ENCODE data around the gene IL17REL.

The IL17REL gene

DNA sequence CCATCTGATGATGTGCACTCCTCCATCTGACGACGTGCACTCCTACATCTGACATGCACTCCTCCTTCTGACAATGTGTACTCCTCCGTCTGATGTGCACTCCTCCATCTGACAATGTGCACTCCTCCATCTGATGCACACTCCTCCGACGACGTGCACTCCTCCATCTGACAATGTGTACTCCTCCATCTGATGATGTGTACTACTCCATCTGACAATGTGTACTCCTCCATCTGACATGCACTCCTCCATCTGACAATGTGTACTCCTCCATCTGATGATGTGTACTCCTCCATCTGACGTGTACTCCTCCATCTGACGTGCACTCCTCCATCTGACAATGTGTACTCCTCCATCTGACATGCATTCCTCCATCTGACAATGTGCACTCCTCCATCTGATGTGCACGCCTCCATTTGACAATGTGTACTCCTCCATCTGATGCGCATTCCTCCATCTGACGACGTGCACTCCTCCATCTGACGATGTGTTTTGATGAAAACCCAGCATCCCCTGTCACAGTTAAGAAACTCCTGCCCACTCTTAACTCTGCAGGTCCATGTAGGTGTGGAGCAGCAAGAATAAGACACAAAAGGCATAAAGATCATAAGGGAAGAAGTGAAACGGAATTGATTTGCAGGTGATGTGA, 9.7 kb upstream of the IL17REL start:
- no peak for DNase-seq (ENCODE audit: low spot score)

DNA sequence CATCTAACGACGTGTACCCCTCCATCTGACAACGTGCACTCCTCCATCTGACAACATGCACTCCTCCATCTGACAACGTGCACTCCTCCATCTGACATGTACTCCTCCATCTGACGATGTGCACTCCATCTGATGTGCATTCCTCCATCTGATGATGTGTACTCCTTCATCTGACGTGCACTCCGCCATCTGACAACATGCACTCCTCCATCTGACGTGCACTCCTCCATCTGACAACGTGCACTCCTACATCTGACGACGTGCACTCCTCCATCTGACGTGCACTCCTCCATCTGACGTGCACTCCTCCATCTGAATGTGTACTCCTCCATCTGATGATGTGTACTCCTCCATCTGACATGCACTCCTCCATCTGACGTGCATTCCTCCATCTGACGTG, 8.0 kb upstream of the IL17REL start:
- DNase-seq (ENCODE audit: low spot score) = no peak

DNA sequence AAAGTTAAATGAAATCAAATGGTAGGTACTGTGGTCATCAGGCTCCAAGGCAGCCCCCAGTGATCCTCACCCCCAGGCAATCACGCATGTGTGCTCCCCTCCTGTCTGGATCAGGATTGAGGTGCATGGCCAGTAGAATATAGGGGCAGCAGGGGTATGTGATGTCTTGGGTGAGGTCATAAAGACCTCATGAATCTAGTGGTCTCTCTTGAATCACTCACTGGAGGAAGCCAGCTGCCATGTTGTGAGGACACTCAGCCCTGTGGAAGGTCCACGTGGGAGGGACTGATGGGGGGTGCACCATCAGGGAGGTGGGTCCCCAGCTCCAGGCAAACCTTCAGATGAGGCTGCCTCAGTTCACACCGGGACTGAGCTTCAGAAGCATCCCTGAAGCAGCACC, 6.8 kb upstream of the IL17REL start:
- no peak for DNase-seq (ENCODE audit: low spot score)

DNA sequence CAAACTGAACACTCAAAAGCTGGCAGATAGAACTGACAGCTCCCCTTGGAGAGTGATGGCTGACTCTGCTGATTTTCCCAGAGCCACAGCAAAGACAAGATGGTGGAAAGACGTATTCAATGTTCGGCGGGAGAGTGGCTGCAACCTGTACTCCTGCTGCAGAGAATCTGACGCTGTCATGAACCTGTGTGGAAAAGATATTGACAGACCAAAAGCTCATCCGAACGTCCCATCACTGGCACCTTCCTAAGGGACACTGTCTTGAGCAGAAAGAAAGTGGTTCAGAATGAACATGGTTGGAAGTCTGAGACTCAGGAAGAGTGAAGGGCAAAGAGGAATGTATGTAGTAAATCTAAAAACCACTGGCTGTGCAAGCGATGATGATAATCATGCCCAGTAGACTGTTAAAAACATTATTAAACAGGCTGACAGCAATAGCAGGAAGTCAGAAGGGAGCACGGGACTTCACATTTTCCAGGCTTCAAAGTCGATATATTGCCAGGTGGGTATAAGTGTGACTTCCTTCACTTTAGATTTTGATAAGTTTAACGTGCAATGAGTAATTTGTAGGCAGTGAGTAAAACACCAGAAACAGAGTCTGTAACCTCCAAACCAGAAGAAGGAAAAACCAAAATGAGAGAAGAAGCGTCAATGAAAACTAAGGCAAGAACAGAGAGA, 6.2 kb upstream of the IL17REL start:
- peak; percentile 79 for DNase-seq (ENCODE audit: low spot score)

DNA sequence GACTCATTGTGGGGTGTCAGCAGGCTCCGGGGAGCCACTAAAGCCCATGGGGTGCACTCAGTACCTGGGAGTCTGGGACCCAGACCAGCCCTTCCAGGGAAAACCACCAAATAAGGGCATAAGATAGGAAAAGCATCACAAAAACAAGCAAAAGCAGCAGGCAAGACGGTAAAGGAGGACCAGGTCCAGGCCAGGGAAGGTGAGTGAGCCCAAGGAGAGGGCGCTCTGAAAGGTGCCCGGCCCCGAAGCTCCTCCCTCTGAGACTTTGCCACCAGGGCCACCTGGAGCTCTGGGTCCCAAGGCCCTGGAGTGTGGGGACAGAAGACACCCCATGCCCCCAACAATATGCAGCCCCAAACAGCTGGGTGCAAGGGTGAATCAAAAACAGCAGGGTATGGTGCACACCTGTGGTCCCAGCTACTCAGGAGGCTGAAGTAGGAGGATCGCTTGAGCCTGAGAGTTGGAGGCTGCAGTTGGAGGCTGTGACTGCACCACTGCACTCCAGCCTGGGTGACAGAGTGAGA, 5.2 kb upstream of the IL17REL start:
- DNase-seq (ENCODE audit: low spot score) = no peak

DNA sequence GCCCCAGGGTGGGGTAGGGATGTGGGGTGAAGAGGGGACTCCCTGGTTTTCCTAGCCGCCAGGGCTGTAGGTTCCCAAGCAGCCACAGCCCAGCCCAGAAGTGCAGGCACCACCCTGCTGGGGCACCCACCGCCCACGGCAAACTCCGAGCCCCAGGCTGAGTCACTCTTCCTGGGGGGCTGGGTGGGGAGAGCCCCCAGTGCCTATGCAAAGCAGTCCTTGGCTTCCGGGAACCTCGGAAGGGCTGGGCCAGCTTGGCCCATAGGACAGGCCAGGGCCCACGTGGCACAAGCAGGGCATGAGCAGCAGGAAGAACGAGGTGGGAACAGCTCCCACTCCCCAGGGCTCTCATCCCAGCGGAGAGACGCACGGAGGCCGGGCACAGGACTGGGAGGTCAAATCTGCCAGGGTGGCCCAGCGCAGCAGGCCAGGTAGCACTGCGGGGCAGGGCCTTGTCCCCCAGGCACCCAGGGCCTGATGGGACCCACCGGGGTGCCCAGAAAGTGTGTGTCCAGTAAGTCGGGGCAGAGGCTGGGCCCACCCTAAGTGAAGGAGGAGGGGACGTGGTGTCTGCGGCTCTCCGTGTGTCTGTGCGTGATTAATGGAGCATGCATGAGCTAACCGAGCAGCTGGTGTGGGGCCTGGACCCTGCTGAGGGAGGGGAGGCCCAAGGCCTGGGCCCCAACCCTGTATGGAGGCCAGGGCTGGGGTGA, 4.6 kb upstream of the IL17REL start:
- peak; percentile 88 for DNase-seq (ENCODE audit: low spot score)

DNA sequence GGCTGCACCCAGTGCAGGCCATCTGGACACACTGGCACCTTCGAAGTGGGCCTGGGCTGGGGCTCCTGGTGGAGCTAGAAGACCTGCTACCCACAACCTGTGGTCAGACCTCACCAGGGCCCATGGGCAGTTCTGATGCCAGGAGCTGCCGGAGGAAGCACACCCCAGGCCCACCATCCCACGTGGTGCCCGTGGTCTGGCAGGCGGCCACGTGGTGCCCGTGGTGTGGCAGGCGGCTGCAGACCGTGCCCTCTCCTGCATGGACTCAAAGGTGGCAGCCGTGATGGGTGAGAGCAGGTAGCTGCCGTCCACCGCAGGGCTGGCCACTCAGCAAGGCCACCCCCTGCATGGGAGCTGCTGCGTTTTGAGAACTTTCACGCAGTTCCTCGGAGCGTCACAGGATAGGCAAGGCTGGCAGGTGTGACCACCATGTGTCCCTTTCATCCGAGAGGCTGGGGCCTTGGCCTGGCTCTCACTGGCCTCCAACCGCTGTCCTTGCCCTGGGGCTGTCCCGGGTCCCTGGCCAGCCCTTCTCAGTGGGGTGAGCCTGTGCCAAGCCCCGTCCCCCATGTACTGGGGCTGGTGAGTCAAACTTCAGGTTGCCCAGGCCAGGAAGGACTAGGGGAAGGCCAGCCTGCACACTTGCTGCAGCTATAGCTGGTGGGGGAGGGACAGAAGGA, 3.9 kb upstream of the IL17REL start:
- no peak for DNase-seq (ENCODE audit: low spot score)

DNA sequence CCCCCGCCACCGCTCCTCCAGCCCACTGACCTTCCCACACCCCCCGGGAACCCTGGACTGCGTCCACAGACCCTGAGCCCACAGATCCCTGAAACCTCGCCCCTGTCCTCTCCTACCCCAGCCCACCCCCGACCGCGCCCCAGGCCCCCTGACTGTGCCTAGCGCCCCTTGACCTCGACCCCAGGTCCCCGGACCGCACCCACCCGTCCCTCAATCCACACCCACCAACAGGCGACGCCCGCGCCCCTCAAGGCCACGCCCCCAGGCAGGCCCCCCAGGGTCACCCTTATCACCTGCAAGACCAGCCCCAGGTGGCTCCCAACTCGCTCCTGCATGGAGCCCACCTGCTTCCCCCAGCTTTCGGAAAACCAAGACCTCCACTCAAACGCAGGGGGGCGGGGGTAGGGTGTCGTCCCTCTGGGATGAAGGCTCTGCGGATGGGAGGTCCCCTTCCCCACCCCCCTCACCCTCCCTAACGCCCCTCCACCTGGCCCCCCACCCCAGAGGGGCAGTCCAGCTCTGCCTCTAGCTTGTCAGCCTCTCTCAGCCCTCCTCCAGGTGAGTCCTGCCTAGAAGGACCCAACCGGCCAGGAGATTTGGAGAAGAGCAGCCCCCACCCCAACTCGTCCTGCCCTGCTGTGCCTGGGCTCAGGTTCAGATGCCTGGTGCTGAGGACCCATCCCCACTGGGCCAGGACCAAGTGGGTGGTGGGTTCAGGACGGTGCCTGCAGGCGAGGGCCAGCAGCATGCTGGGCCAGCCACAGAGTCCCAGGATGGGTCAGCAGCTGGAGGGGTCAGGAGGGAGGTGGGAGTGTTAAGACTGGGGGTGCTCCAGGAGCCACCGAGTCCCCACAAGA, 3.1 kb upstream of the IL17REL start:
- DNase-seq (ENCODE audit: low spot score) = no peak

DNA sequence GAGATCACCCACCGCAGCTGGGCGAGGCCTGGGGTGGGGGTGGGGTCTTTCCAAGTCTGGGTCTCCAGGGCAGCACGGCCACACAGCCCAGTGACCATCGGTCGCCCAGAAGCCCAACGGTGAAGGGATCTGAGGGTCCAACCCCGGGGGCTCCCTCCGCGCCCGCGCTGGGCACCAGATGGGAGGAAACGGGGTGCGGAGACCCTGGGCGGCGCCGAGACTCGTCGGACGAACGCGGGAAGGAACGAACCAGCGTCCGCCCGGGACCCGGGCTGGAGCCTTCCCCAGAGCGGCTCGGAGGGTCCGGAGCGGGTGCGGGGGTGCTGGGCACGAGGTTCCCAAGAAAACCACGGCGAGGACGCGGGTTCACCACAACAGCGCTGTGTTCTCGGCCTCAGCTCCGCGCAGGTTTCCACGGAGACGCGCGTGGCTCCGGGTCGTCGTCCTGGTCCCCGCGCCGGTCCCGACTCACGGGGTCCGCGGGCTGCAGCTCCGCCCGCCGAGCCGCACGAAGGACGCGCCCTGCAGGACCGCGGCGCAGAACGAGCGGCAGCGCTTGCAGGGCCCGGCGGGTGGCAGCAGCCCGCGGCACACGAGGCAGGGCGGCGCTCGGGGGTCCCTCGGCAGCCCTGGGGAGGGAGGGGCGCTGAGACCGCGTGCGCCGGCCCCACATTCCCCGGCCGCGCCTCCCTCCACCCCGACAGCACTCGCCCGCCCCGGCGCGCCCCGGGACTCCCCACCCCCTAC, 2.3 kb upstream of the IL17REL start:
- no peak for DNase-seq (ENCODE audit: low spot score)

DNA sequence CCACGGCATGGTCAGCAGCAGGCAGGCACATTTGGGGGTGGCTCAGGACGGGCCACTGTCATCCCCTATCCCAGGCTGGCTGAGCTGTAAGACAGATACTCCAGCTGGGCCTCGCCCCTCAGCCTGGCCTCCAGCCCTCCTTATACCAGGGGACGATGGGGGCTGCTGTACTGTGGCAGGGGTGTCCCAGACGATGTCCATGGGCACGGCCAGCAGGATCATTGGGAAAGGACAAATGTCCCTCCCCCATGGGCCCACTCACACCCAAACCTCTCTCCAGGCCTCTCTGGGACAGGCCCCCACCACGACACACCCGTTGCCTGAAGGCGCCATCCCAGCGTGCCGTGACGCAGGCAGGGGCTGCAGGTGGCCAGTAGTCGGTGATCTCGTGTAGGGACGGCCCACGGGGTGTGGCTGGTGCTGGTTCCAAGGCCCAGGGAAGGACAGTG, 1.5 kb upstream of the IL17REL start:
- no peak for DNase-seq (ENCODE audit: low spot score)

DNA sequence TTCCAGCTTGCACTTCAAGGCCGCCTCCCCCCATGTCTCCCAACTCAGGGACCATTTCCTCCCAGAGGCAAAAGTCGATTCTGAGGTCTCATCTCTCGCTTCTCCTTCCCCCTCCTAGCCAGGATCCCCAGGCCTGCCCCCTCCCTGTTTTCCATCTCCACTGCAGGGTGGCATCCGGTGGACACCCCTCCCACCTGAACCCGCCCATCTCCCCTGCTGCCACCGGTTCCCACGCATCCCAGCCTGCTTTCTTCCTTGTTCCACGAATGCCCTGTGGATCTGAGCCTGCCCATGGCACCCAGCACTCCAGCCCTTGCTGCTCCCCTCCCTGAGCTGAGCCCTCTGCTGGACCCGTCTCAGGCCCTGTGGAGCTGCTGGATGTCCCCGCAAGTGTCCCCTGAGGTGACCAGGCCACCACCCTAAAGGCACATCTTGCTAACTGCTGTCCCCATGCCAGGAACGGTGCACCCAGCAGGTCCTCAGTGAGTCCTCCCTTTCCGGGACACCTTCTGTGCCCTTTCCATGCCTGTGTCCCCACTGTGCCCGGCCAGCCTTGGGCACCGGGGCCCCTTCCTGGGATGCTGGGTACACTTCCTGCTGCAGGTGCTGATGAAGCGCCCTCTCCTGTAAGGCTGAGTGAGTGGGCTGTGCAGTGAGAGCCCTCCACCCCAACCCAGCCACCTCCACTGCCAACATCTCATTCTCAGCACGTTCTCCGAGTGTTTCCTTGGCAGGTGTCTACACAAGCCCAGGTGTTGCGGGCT, 936 bp downstream of the IL17REL start:
- DNase-seq (ENCODE audit: low spot score) = no peak

DNA sequence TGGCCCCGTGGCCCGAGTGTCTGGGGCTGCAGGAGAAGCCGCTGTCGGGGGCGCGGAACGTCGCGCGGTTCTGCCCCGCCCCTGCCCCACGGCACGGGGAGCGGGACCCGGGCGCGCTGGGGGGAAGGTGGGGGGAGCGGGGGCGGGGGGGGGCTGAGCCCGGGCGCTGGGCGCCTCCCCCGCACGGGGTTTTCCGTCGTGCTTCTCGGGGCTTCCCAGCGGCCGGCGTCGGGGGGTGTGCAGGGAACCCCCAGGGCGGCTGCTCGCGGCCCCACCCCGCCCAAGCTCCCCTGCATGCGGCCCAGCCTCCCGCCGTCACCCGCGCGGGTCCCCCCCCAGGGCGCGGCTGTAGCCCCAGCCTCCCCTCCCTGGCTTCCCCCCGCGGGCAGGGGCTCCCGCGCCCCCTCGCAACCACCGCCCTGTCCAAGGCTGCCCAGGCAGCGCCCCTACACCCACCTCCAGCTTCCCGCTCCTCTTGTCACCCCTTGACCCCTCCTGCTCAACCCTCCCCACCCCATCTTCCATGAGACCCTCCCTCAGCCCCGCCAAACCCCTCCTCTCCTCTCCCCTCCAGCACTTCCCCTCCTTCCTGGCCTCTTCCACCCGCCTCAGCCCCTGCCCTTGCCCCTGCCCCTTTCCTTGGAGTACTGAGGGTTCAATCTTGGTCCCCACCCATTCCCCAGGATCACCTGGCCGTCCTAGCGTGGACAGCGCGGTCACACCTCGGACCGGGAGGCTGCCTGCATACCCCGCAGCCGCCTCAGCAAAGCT, 1.7 kb downstream of the IL17REL start:
- DNase-seq (ENCODE audit: low spot score) = no peak

DNA sequence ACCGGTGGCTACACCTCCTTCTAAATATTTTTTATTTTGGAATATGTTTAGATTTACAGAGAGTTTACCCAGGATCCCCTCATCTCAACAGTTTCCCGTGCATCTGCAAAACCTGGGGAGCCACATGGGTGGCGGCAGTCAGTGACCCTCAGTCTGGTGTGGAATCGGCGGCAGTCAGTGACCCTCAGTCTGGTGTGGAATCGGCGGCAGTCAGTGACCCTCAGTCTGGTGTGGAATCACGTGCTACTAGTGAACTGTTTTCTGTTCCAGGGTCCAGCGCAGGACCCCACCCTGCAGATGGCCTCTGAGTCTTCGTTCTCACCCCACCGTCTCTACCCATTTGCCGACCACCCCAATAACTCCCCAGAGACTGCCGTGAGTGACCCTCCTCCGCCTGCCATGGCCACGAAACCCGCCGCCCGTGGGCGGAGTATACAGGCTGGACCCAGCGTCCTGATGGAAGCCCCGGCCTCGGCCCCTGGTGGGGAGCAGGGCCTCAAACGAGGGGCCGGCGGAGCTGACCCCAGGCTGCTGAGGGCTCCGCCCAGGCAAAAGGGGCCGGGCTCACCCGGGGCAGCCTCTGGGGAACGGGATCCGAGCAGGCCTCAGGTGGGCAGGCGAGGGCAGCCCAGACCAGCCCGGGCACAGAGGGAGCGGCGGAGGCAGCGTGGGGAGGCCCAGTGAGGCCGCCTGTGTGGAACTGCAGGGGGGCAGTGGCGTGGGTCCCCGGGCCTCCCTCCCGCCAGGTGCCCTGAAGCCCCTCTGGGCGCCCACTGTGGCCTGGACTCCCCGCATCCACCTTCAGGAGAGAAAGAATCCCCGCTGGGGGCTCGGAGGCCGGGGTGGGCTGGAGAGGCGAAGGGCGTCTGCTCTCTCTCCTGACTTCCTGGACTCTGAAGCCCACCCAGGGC, 2.5 kb downstream of the IL17REL start:
- DNase-seq (ENCODE audit: low spot score) = no peak

DNA sequence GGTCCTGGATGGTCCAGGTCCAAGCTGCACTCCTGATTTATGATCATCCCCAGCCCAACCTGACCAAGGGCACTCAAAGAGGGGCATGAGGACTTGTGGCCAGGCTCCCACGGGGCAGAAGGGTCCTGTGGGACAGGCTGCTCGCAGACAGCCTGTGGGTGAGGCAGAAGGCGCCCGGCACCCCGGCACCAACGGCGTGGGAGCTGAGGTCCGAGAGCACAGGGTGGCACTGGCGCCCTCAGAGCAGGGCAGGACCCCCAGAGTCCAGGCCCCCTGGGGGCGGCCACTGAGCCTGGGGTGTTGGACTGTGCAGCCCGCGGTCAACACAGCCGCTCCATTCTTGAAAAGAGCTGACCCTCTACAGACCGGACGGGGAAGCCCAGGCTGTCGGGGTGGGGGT, 3.3 kb downstream of the IL17REL start:
- no peak for DNase-seq (ENCODE audit: low spot score)

DNA sequence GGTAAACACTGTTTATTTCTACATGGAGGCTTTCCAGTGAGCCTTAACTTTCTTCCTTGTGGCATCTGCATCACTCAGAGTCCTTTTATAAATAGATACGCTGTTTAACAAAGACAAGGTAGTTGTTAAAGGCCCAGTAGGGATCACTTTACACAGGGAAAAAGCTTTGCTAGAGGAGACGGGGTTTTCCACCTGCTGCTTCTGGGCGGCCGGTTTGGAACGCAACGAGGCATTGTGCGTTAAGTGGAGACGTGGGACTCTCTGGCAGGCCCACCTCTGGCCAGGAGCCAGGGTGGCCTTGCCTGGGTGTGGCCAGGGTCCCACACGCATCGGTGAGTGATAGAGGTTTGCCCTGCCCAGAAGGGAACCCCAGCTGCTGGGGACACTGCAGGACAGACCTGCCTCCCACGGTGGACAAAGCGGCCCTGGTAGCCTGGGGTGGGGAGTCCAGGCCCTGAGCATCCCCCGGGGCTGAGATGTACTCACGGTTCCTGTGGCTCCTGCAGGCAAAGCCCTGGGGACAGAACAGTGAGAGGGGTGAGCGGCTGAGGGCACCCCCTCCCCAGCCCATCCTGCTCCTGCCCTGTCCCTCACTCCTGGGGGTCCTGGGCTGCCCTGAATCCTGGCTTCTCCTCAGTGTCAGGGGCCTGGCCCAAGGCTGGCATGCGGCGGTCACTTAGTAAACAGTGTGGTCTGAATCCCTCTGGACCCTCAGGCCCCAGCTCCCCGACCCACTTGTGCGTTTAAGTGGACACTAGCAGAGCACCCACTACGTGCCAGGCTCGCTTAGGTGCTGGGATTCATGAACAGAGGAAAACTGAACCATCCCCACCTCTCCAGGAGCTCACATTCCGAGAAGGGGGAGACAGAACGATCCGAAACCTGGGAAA, 4.2 kb downstream of the IL17REL start:
- DNase-seq (ENCODE audit: low spot score) = no peak

DNA sequence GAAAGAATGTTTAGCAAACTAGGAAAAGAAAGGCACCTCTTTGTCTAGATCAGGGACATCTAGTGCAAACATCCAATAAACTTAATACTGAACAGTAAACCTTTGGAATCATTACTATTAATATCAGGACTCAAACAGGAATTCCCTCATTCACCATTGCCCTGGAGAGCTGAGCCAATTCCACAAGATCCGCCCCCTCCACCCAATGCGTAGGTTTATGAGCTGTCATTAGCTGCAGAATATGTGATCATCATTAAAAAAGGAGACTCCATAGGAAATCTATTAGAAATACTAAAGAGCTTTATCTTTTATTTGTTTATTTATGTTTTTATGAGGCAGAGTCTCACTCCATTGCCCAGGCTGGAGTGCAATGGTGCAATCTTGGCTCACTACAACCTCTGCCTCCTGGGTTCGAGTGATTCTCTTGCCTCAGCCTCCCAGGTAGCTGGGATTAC, 5.5 kb downstream of the IL17REL start:
- no peak for DNase-seq (ENCODE audit: low spot score)

DNA sequence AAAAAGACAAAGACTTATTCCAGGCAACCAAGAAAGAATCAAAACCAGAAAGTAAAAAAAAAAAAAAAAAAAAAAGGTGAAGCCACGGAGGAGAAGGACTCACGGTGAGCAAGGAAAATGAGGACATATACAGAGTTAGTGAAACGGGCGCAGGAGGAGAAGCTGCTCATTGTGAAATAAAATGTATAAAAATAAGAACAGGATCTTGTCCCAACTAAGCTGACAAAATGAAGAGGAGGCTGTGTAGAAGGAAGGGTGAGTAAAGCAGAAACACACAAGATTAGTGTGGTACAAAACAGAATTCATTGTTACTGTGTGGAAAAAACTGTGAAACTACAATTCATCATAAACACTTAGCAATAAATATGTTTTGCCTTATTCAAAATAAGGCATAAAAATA, 7.6 kb downstream of the IL17REL start:
- DNase-seq (ENCODE audit: low spot score) = no peak

Data from activated CD4-positive, alpha-beta T cell treated with anti-CD3 and anti-CD28 coated beads, Interleukin-2, Interleukin-4, amounts not matched to agents 100 ng/mL and 50 ng/mL, durations not matched to agents 16 hours and 8 hours (primary cell).